HepG2 (cell line): ENCODE data around the gene B4GALT5. TPM values are rescaled to one million over a fixed set of nuclear protein-coding genes. Genes with fewer than 3 reads are reported as not detected.
A peak's percentile ranks its signal among the peaks of the same experiment; 100 is the strongest.

Source experiments
- AKNA ChIP-seq: sonication (generic); formaldehyde crosslinking; IDR thresholded peaks from 2 replicates; pipeline ENCODE4 v1.4.0; 2020; ENCODE audit warnings: missing genetic modification reagents, borderline replicate concordance
- CHD4 ChIP-seq: fragments of 200-600 bp; sonication (generic); IDR thresholded peaks from 2 replicates; pipeline ENCODE4 v1.7.0; 2017; ENCODE audit warnings: mild to moderate bottlenecking, low read length, borderline replicate concordance
- ETV5 ChIP-seq: IDR thresholded peaks from 2 replicates; pipeline ENCODE4 v1.6.1; 2018; ENCODE audit warnings: missing biosample characterization, missing genetic modification reagents, inconsistent platforms, borderline replicate concordance
- HNRNPUL1 ChIP-seq: fragments of 200-400 bp; formaldehyde crosslinking; IDR thresholded peaks from 2 replicates; pipeline ENCODE4 v1.6.1; 2017; ENCODE audit warnings: low read depth, mild to moderate bottlenecking, low read length, moderate library complexity
- MAF1 ChIP-seq: sonication (generic); formaldehyde crosslinking; IDR thresholded peaks from 2 replicates; pipeline ENCODE4 v1.5.0; 2020; ENCODE audit warnings: missing genetic modification reagents, borderline replicate concordance
- NBN ChIP-seq: fragments of 450-650 bp; conservative IDR thresholded peaks from 2 replicates; pipeline ENCODE4 v1.6.1; 2017
- PAF1 ChIP-seq: IDR thresholded peaks from 2 replicates; pipeline ENCODE4 v1.6.1; 2016; ENCODE audit warnings: missing genetic modification reagents, missing compliant biosample characterization
- RARA ChIP-seq: IDR thresholded peaks from 2 replicates; pipeline ENCODE4 v1.6.1; 2016; ENCODE audit warnings: missing genetic modification reagents, missing compliant biosample characterization
- ZBTB46 ChIP-seq: sonication (generic); formaldehyde crosslinking; IDR thresholded peaks from 2 replicates; pipeline ENCODE4 v1.4.0; 2020; ENCODE audit warnings: mild to moderate bottlenecking, missing genetic modification reagents, borderline replicate concordance
- ZHX2 ChIP-seq, 2 experiments: sonication (generic) in 1 of 2; formaldehyde crosslinking in 1 of 2; IDR thresholded peaks; 2 replicates each; pipeline versions ENCODE4 v1.6.1 to v1.9.0; 2014 to 2022; ENCODE audit warnings: antibody characterized with exemption in 1 of 2, borderline replicate concordance in 1 of 2, inconsistent platforms in 1 of 2, low read depth in 1 of 2, missing genetic modification reagents in 1 of 2
- ZNF557 ChIP-seq: sonication (generic); formaldehyde crosslinking; IDR thresholded peaks from 2 replicates; pipeline ENCODE4 v1.4.0; 2020; ENCODE audit warnings: missing genetic modification reagents
- ZNF569 ChIP-seq: sonication (generic); formaldehyde crosslinking; IDR thresholded peaks from 2 replicates; pipeline ENCODE4 v1.5.0; 2020; ENCODE audit warnings: mild to moderate bottlenecking, missing genetic modification reagents, moderate library complexity, borderline replicate concordance
- ZNF652 ChIP-seq: IDR thresholded peaks from 2 replicates; pipeline ENCODE4 v1.6.1; 2016; ENCODE audit warnings: low read depth, borderline replicate concordance
- ZNF83 ChIP-seq: sonication (generic); formaldehyde crosslinking; IDR thresholded peaks from 2 replicates; pipeline ENCODE4 v1.4.0; 2020; ENCODE audit warnings: missing genetic modification reagents, mild to moderate bottlenecking, borderline replicate concordance
- polyA plus RNA-seq, 8 experiments: library from polyadenylated mRNA; depleted of rRNA in 3 of 8; stranded (reverse) in 7 of 8; unstranded in 1 of 8; fragments of >200 nt; fragmentation: Illumina TruSeq in 4 of 8; extraction: Trizol in 4 of 8; gene quantifications; 2 replicates each; pipeline versions ENCODE4 v1.2.1 to v1.2.3, GENCODE V29; 2011 to 2016; ENCODE audit warnings: low read depth in 4 of 8, missing spikeins in 1 of 8, mixed read lengths in 1 of 8; ENCODE audit not compliant: insufficient read depth in 1 of 8
- total RNA-seq, 5 experiments: library from RNA; depleted of rRNA; stranded (reverse); fragments of >200 nt; fragmentation: Illumina TruSeq; extraction: Trizol; gene quantifications; 2 replicates each; pipeline ENCODE4 v1.2.3, GENCODE V29; 2016; ENCODE audit warnings: low read depth in 1 of 5

B4GALT5 gene
- total and polyA plus RNA-seq, 2 of the 13 experiments (the other 11 are each of a cell fraction or from before 2014, with no cell fraction given): 27.3 to 30.9 TPM

DNA sequence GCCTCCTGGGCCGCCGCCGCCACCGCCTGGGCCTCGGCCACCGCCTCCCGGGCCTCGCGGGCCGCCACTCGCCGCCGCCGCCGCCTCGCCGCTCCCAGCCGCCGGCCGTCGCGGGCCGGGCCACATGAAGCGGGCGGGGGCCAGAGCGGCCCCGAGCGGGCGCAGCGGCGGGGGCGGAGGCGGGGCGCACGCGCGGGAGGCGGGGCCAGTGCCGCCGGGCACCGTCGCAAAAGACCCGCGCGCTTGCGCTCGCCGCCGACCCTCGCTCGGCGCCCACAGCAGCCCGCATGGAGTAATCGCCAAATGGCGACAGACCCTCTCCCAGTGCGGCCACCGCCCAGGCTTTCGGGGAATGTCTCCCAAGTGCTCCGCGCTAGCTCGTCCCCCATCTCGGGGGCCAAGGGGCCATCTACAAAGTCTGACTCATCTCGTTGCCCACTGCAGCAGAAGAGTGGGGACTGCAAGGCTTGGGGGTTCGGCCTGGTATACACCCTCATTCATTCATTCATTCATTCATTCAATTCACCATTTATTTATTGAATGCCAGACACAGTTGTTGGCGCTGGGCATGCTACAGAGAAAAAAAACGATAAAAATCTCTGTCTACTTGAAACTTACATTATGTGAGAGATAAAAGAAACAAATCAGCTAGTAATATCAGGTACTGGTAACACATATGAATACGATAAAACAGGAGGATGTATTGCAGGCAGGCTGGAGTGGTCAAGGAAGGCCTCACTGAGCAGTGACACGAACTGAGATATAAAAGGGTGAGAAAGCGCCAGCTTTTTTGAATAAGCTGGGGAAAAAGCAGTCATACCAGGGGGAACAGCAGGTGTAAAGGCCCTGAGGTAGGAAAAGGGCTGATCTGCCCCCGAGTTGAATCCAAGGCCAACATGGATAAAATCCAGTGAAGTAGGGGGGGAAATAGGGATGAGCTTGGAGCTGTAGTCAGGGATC is at the start of gene B4GALT5 (continued):
- TF ChIP-seq AKNA (CRISPR knock-in tag): peak; percentile 73; the same call in 1 of the 2 replicates
- no peak for TF ChIP-seq PAF1 (CRISPR knock-in tag)
- peak; percentile 49; the same call in 1 of the 2 replicates for TF ChIP-seq ETV5 (CRISPR knock-in tag)
- 0 out of 2 replicates have a peak, but pooled peaks have one; percentile 67 for TF ChIP-seq ZBTB46 (CRISPR knock-in tag)
- no peak; the same call in 1 of the 2 replicates for TF ChIP-seq MAF1 (CRISPR knock-in tag)
- no peak for TF ChIP-seq HNRNPUL1
- TF ChIP-seq ZNF557 (CRISPR knock-in tag): peak; percentile 52; the same call in 1 of the 2 replicates
- peak; percentile 47; the same call in 1 of the 2 replicates for TF ChIP-seq RARA (CRISPR knock-in tag)
- TF ChIP-seq ZNF83 (CRISPR knock-in tag): no peak
- no peak for TF ChIP-seq ZHX2 (IDR thresholded peaks at IDR 0.05; ENCODE audit: low read depth)
- no peak; the same call in 1 of the 2 replicates for TF ChIP-seq ZHX2 (CRISPR knock-in tag; IDR thresholded peaks at IDR 0.05; ENCODE audit: borderline replicate concordance)
- TF ChIP-seq ZNF569 (CRISPR knock-in tag): no peak
- TF ChIP-seq CHD4: peak; percentile 91
- TF ChIP-seq NBN: no peak
- TF ChIP-seq ZNF652 (CRISPR knock-in tag): no peak
